Glomerular visceral epithelial cell (primary cell): ENCODE measurements around the gene OPN1SW.
A peak's percentile ranks its signal among the peaks of the same experiment; 100 is the strongest.

ENCODE experiments used
- DNase-seq: peaks from one replicate; pipeline ENCODE4 v3.0.0-alpha.2; 2016; ENCODE audit errors: extremely low spot score

OPN1SW gene

GRCh38 chr7:128758553-128758952 lies 17.0 kb downstream of the OPN1SW start:
- DNase-seq = no peak

DNA sequence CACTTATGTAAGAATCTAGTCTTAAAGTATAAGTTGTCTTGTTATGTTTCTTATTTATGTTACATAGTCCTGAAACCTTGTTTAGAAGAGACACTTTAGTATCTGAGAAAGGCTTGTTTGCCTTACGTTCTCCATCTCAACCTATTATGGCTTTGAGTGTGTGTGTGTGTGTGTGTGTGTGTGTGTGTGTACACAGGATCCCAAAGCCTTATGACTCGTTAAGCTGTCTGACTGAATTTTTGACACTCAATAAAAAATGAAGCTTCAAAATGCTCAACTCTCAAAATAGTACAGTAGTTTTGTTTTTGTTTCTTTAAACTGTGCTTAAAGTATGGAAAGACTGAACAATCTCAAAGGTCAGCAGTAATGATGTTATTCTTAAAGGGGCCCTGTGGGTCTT lies 18.4 kb downstream of the OPN1SW start:
- no peak for DNase-seq

DNA sequence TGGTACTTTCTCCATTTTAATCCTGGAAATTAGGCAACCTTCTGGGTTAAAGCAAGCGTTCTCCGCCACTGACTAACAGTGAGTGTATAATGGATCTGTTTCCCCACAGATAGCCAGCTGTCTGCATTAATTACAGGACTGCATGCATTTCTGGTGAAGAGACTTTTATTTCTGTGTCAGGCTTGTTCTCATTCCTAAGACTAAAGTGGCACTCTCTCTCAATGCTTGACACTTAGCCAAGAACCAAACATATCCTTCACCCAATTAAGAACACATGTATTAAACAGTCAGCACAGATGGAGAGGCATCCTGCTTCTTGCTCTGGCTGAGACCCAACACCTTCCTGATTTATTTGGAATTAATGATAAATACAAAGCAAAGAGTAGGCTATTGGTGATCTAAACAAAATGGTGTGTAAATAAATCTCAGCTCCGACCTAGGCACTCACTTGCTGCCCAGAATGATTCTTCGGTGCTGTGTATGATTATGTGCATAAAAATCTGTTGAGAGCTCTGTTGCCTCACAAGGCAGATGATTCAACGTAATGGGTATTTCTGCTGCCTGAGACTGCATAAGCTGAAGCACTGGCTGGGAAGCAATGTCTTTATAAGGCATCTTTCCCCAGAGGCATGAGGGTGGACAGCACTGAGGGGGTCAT lies 19.6 kb downstream of the OPN1SW start:
- no peak for DNase-seq

GRCh38 chr7:128755075-128755818 lies 20.3 kb downstream of the OPN1SW start:
- DNase-seq = no peak

DNA sequence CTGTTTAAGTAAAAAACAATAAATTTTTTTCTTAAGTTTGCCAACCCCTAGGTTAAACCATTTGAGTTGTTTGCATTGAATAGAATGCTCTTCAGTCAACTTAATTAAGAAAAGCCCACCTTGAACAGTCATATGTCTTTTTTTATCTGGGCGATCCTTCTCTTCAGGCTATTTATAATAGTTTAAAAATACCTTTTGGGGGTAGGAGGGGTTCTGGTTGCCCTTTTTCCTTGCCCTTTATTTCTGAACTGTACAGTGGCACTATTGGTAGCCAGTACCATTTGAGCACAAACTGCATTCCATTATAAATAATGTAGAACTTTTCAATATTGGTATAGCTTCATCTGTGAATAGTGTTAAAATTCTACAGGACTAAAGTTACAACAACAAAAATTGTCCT lies 23.3 kb downstream of the OPN1SW start:
- no peak for DNase-seq

- no peak for DNase-seq
These were observed 28.1 kb downstream of the OPN1SW start for GRCh38 chr7:128747327-128748079.

GRCh38 chr7:128745706-128746105 lies 29.9 kb downstream of the OPN1SW start:
- no peak for DNase-seq

- DNase-seq = no peak
These were observed 31.2 kb downstream of the OPN1SW start for GRCh38 chr7:128744366-128744905.

- no peak for DNase-seq
These were observed 32.4 kb downstream of the OPN1SW start for GRCh38 chr7:128743112-128743772.

DNA sequence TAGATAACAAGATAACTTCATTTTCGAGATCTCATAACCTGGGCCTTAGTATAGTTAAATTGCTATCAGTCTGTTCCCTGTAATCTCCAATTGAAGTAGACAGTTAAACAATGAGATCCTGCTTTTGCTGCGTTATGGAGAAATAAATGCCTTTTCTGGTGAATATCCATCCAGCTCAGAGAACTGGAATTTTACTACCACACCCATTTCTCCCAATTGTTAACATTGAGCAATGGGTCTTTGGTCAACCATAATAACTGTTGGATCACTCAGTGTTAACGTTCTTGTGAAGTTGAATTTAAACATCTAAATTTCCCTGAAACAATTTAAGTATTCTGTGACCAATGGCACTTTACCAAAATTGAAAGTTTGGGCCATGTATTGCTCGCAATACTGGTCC lies 33.4 kb downstream of the OPN1SW start:
- no peak for DNase-seq

- DNase-seq = no peak
These were observed 34.1 kb downstream of the OPN1SW start for GRCh38 chr7:128741491-128741890.

- no peak for DNase-seq
These were observed 34.6 kb downstream of the OPN1SW start for GRCh38 chr7:128740996-128741395.

DNA sequence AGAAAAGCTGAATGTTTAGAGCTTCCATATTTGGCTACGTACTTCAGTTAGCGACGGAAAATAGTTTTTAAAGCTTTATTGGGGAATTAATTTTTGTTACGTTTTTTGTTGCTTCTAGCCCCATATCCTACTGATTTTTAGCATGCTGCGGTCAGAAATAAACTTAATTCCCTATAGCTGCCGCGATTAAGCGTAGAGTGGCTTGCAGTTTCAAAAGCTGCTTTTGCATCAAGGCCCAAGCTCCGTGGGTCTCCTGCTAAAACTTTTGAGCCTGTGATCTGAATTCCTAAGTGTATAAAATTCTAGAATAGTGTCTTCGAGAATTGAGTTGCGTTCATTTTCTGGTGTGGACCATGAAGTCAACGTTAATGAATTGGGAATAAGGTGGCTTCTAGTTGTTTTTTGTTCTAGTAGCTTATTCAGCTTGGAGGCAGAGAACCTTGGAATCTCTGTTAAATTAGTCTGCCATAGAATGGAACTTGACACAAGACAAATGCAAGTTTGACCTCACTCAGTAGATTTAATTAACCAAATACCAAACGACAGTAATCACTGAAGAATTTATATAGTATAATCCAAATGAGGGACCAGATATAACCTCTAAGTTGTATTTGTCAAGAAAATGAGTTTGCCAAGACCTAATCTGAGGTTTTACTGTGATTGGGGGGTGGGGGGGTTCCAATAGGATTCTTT lies 35.5 kb downstream of the OPN1SW start:
- no peak for DNase-seq

DNA sequence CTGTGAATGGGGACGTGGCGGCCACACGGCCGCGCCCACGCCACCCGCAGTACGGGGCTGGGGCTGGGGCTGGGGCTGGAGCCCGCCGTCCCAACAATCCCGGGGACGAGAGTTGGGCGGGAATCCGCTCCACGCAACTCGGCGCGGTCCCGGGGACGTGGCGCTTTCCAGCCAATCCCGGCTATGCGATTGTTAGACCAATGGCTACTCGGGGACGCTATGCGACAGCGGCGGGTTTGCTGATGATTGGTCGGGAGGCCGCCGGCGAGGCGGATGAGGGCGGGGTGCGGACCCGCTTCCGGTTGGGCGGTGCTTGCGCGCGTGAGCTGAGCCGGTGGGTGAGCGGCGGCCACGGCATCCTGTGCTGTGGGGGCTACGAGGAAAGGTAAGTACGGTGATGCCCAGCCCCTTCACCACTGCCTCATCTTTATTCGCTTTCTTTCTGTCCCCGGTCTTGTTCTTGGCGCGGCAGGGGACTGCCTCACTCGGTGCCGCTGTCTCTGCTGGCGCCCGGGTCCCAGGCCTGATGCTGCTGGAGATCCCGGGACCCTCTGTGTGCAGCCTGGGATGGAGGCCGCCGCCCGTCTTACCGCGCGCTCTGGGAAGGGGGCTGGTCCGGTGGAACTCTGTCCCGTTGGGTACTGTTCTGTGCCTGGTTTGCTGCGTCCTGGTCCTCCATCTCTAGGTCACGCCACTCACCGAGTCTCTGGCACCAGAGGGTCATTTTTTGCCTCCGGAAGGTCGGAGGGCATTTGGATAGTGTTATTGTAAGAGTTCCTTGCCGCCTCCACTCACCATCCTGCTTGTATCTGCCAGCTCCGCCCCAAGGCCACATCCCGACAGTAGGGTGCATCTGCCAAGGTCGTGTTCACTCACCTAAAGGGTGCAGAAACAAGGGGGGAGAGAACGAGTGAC lies 36.3 kb downstream of the OPN1SW start, which contains the start of gene CALU:
CALU (plus strand) TSS at position 312 of the 915 bp plus-strand sequence. CDS start 9,225 bp downstream, outside the sequence.
- peak; percentile 95 for DNase-seq

DNA sequence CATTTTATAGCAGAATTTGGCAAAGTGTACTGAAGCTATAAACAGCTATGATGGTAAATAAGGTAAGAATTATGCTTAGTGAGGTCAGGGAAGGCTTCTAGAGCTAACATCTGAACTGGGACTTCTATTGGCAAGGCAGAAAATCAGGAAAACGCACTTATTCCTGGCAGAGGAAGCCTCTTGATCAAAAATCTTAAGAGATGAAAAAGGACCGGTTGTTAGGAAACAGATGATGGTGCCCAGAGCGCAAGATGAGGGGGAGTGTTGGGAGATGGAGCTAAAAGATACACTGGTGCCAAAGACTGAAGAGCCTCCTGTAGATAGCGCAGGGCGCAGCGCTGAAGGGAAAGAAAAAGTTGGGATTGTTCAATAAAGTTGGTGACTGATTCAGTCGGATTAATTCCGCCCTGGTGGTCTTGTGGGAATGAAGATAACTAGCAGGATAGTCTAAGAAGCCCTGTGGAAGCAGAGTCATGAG lies 37.0 kb downstream of the OPN1SW start:
- no peak for DNase-seq

- peak; percentile 42 for DNase-seq
These were observed 37.7 kb downstream of the OPN1SW start for GRCh38 chr7:128737867-128738385.

- DNase-seq = no peak
These were observed 38.2 kb downstream of the OPN1SW start for GRCh38 chr7:128737441-128737840.

DNA sequence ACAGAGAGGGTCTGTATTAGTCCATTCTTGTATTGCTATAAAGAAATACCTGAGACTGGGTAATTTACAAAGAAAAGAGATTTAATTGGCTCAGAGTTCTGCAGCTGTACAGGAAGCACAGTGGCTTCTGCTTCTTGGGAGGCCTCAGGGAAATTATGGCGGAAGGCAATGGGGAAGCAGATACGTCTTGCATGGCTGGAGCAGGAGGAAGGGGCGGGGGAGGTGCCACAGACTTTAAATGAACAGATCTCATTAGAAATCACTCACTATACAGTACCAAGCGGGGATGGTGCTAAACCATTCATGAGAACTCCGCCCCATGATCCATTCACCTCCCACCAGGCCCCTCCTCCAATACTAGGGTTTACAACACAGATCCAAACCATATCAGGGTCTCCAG lies 40.2 kb downstream of the OPN1SW start:
- DNase-seq = no peak

- no peak for DNase-seq
These were observed 40.7 kb downstream of the OPN1SW start for GRCh38 chr7:128734890-128735289.

DNA sequence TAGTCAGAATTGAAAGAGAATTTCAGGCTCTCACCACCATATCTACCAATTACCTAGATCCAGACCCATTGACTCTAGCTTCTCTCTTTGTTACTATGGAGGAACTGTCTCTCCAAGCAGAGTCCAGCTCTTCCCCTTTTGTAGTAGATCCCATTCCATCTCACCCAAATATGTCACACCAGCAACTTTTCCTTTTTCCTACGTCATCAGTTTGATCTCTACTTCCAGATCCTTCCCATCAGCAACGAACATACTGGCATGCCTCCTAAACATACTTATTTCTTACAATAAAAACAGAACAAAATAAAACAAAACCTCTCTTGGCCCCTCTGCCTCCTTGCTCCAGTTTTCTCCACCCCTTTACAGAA lies 42.3 kb downstream of the OPN1SW start:
- DNase-seq = no peak
